GM12878 (cell line): ENCODE measurements around the gene PDSS2. TPM values are rescaled to one million over a fixed set of nuclear protein-coding genes. Genes with fewer than 3 reads are reported as not detected.

Experiments used
- ATAC-seq: fragments of 200-7000 bp; cut with Tn5 transposase; 3 replicates; pipeline ENCODE4 v1.9.1; 2020; ENCODE audit warnings: mild to moderate bottlenecking, moderate library complexity
- BruUV-seq: library from RNA; stranded (reverse); fragments of 400-500 nt; replicated peaks from 2 replicates; lab custom pipeline; 2021; lab: Mats Ljungman, UMichigan
- CTCF ChIA-PET: fragments of 300-600 bp; sonication (Branson Sonifier 250); formaldehyde crosslinking; extraction: SDS; loops from one replicate; lab custom pipeline; 2021; ENCODE audit warnings: inconsistent platforms; lab: Yijun Ruan, JAX
- POLR2A ChIA-PET: fragments of 350-600 bp; formaldehyde crosslinking; extraction: SDS; loops from one replicate; lab custom pipeline; 2021; ENCODE audit warnings: inconsistent platforms; lab: Charles Lee
- RAD21 ChIA-PET: fragments of 300-600 bp; sonication (Branson Sonifier 250); formaldehyde crosslinking; loops from one replicate; lab custom pipeline; 2023; ENCODE audit warnings: antibody characterized with exemption; ENCODE audit not compliant: unreplicated experiment; lab: Charles Lee
- SMC1A ChIA-PET: fragments of 300-600 bp; sonication (Branson Sonifier 250); formaldehyde crosslinking; loops from one replicate; lab custom pipeline; 2023; ENCODE audit not compliant: unreplicated experiment, uncharacterized antibody; lab: Charles Lee
- DNase-seq: peaks from one replicate; pipeline ENCODE4 v3.0.0-alpha.2; 2011; ENCODE audit warnings: low read depth, low spot score
- FAIRE-seq: peaks from 3 replicates; lab custom pipeline; 2011; peaks lifted over from hg19 to GRCh38; lab: Jason Lieb, UNC
- H2AFZ ChIP-seq: 2 replicates; pipeline ENCODE4 v1.6.0; 2011; ENCODE audit warnings: low read depth, low read length, control low read depth; ENCODE audit not compliant: control insufficient read depth
- H3K27ac ChIP-seq: 2 replicates; pipeline ENCODE4 v1.5.1; 2011; ENCODE audit warnings: control low read depth; ENCODE audit not compliant: control insufficient read depth, insufficient read depth
- H3K27me3 ChIP-seq, 2 experiments: replicated peaks in 1 of 2; 2 replicates each; pipeline versions ENCODE4 v1.6.0 to v1.6.1; 2011; ENCODE audit warnings: low read length in 1 of 2; ENCODE audit not compliant: control insufficient read depth in 2 of 2, insufficient read depth in 2 of 2
- H3K36me3 ChIP-seq, 2 experiments: 2 replicates each; pipeline ENCODE4 v1.5.1; 2011; ENCODE audit warnings: low read length in 1 of 2; ENCODE audit not compliant: control insufficient read depth in 2 of 2, insufficient read depth in 2 of 2
- H3K4me1 ChIP-seq: 2 replicates; pipeline ENCODE4 v1.6.1; 2011; ENCODE audit warnings: mild to moderate bottlenecking, low read length, moderate library complexity, mixed read lengths; ENCODE audit not compliant: control insufficient read depth, insufficient read depth
- H3K4me2 ChIP-seq: 2 replicates; pipeline ENCODE4 v1.6.0; 2011; ENCODE audit warnings: control low read depth; ENCODE audit not compliant: control insufficient read depth, insufficient read depth
- H3K4me3 ChIP-seq: fragments of 200-600 bp; sonication (generic); 2 replicates; pipeline ENCODE4 v1.5.1; 2016
- H3K79me2 ChIP-seq: 2 replicates; pipeline ENCODE4 v1.6.0; 2011; ENCODE audit warnings: low read length; ENCODE audit not compliant: control insufficient read depth, insufficient read depth
- H3K9ac ChIP-seq: 2 replicates; pipeline ENCODE4 v1.8.0; 2011; ENCODE audit warnings: low read length, control low read depth, mixed read lengths; ENCODE audit not compliant: control insufficient read depth, insufficient read depth
- H3K9me3 ChIP-seq: replicated peaks from 3 replicates; pipeline ENCODE4 v1.5.1; 2011; ENCODE audit warnings: mild to moderate bottlenecking, low read length; ENCODE audit not compliant: control insufficient read depth, insufficient read depth
- H4K20me1 ChIP-seq: 2 replicates; pipeline ENCODE4 v1.6.0; 2011; ENCODE audit not compliant: control insufficient read depth, insufficient read depth
- ASH2L ChIP-seq: fragments of 300-600, 200-600 bp; sonication (generic); IDR thresholded peaks from 2 replicates; pipeline ENCODE4 v1.6.1; 2017; ENCODE audit warnings: low read depth, mild to moderate bottlenecking, borderline replicate concordance
- BRCA1 ChIP-seq: IDR thresholded peaks from 2 replicates; pipeline ENCODE4 v1.6.1; 2011; ENCODE audit warnings: low read depth, low read length, improper control_type of control experiment
- EZH2 ChIP-seq: IDR thresholded peaks from 2 replicates; pipeline ENCODE4 v1.6.1; 2012; ENCODE audit warnings: low read depth, mild to moderate bottlenecking, control low read depth, inconsistent platforms, low read length, borderline replicate concordance; ENCODE audit not compliant: control insufficient read depth
- KDM1A ChIP-seq: fragments of 200-600 bp; sonication (generic); IDR thresholded peaks from 2 replicates; pipeline ENCODE4 v1.6.1; 2016; ENCODE audit warnings: borderline replicate concordance
- SUZ12 ChIP-seq: fragments of 200-600 bp; sonication (generic); IDR thresholded peaks from one replicate; pipeline ENCODE4 v1.6.1; 2018; ENCODE audit warnings: antibody characterized with exemption, mild to moderate bottlenecking; ENCODE audit not compliant: unreplicated experiment
- TCF3 ChIP-seq: IDR thresholded peaks from 2 replicates; pipeline ENCODE4 v1.6.1; 2012; ENCODE audit warnings: low read depth, mild to moderate bottlenecking, low read length, borderline replicate concordance; ENCODE audit not compliant: insufficient read depth
- WGBS: methylation state at CpG from one replicate; pipeline ENCODE4 v1.1.6; 2016; ENCODE audit warnings: low lambda C conversion rate; ENCODE audit not compliant: insufficient replicate concordance, insufficient coverage; ENCODE audit errors: missing lambda C conversion rate; 5-methylcytosine and 5-hydroxymethylcytosine counted together
- in situ Hi-C: fragments of 300-500 bp; cut with MboI; formaldehyde crosslinking; loops from 9 replicates; pipeline ENCODE4 v1.14.3; 2018; ENCODE audit warnings: mixed read lengths
- intact Hi-C: fragments of 100-400 bp; cut with micrococcal nuclease; formaldehyde crosslinking; loops from one replicate; pipeline ENCODE4 v1.14.2; 2022; ENCODE audit not compliant: unreplicated experiment
- polyA plus RNA-seq, 11 experiments: library from polyadenylated mRNA; depleted of rRNA in 4 of 11; unstranded in 6 of 11; stranded (reverse) in 5 of 11; fragments of >200 nt; fragmentation: Nextera tagmentation in 4 of 11; fragmentation: Illumina TruSeq in 1 of 11; extraction: Ambion mirVana in 4 of 11; extraction: Trizol in 1 of 11; gene quantifications; 1 replicate in 1 of 11; 2 replicates in 10 of 11; pipeline versions ENCODE4 v1.2.1 to v1.2.3, GENCODE V29; 2011 to 2016; ENCODE audit warnings: inconsistent platforms in 2 of 11, missing spikeins in 2 of 11, low read depth in 1 of 11
- total RNA-seq, 4 experiments: library from RNA; depleted of rRNA in 3 of 4; stranded (reverse); fragments of >200 nt in 3 of 4; fragmentation: Illumina TruSeq in 1 of 4; extraction: Trizol in 1 of 4; gene quantifications; 2 replicates each; pipeline versions ENCODE4 v1.2.1 to v1.2.3, GENCODE V29; 2013 to 2021
- TF ChIP-seq, protein P1 (sequence below): fragments of 450-650 bp; formaldehyde crosslinking; IDR thresholded peaks from 2 replicates; pipeline ENCODE4 v1.4.0; 2022; ENCODE audit warnings: mild to moderate bottlenecking, moderate library complexity
- TF ChIP-seq, protein P2 (sequence below): fragments of 450-650 bp; IDR thresholded peaks from 2 replicates; pipeline ENCODE4 v1.6.1; 2016; ENCODE audit warnings: mild to moderate bottlenecking
- TF ChIP-seq, protein P3 (sequence below): fragments of 450-650 bp; IDR thresholded peaks from 2 replicates; pipeline ENCODE4 v1.6.1; 2017; ENCODE audit warnings: antibody characterized with exemption, mild to moderate bottlenecking, moderate library complexity

Gene PDSS2
- total and polyA plus RNA-seq, 10 of the 15 experiments (the other 5 are each of a cell fraction or from before 2014, with no cell fraction given): 7.7 to 15.5 (median 9.6) TPM

- Histone ChIP-seq H2AFZ (no peak overlapping the region), H3K27me3 (no peaks in the 10 kb centered on the region), H3K9me3 (no peaks in the 10 kb centered on the region), H3K79me2 (no peaks in the 10 kb centered on the region), H3K9ac (no peak overlapping the region), H3K4me3 (no peak overlapping the region), H3K36me3 (no peaks in the 10 kb centered on the region), H3K27ac (no peak overlapping the region), H3K4me1 (no peaks in the 10 kb centered on the region), H4K20me1 (no peaks in the 10 kb centered on the region), H3K4me2 (no peak overlapping the region)
- DNase-seq (no peak), ATAC-seq (no peak), FAIRE-seq (no peak)
- 100% methylated on average over 2 of the region's 2 CpGs for WGBS
- CTCF ChIA-PET: interaction anchor here (0.9 kb wide), 1 partner anchor 17 kb away, joined by 3 read pairs; no protein-coding TSS in a partner anchor
- POLR2A ChIA-PET: no interaction called here
- RAD21 ChIA-PET: no interaction called here
- in situ Hi-C loops (no loop called here), intact Hi-C loops (no loop called here)
- SMC1A ChIA-PET: no interaction called here
- no TSS peak for BruUV-seq
- TF ChIP-seq BRCA1: no peak
- no peak for TF ChIP-seq ASH2L
- TF ChIP-seq TCF3: no peak
- TF ChIP-seq EZH2: no peak
- TF ChIP-seq, protein P1, sequence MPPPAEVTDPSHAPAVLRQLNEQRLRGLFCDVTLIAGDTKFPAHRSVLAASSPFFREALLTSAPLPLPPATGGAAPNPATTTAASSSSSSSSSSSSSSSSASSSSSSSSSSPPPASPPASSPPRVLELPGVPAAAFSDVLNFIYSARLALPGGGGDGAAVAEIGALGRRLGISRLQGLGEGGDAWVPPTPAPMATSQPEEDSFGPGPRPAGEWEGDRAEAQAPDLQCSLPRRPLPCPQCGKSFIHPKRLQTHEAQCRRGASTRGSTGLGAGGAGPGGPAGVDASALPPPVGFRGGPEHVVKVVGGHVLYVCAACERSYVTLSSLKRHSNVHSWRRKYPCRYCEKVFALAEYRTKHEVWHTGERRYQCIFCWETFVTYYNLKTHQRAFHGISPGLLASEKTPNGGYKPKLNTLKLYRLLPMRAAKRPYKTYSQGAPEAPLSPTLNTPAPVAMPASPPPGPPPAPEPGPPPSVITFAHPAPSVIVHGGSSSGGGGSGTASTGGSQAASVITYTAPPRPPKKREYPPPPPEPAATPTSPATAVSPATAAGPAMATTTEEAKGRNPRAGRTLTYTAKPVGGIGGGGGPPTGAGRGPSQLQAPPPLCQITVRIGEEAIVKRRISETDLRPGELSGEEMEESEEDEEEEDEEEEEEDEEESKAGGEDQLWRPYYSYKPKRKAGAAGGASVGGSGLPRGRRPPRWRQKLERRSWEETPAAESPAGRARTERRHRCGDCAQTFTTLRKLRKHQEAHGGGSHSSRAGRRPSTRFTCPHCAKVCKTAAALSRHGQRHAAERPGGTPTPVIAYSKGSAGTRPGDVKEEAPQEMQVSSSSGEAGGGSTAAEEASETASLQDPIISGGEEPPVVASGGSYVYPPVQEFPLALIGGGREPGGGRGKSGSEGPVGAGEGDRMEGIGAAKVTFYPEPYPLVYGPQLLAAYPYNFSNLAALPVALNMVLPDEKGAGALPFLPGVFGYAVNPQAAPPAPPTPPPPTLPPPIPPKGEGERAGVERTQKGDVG: no peak
- no peak for TF ChIP-seq KDM1A
- TF ChIP-seq, protein P2, sequence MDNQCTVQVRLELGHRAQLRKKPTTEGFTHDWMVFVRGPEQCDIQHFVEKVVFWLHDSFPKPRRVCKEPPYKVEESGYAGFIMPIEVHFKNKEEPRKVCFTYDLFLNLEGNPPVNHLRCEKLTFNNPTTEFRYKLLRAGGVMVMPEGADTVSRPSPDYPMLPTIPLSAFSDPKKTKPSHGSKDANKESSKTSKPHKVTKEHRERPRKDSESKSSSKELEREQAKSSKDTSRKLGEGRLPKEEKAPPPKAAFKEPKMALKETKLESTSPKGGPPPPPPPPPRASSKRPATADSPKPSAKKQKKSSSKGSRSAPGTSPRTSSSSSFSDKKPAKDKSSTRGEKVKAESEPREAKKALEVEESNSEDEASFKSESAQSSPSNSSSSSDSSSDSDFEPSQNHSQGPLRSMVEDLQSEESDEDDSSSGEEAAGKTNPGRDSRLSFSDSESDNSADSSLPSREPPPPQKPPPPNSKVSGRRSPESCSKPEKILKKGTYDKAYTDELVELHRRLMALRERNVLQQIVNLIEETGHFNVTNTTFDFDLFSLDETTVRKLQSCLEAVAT: no peak
- TF ChIP-seq SUZ12: no peak
- TF ChIP-seq, protein P3, sequence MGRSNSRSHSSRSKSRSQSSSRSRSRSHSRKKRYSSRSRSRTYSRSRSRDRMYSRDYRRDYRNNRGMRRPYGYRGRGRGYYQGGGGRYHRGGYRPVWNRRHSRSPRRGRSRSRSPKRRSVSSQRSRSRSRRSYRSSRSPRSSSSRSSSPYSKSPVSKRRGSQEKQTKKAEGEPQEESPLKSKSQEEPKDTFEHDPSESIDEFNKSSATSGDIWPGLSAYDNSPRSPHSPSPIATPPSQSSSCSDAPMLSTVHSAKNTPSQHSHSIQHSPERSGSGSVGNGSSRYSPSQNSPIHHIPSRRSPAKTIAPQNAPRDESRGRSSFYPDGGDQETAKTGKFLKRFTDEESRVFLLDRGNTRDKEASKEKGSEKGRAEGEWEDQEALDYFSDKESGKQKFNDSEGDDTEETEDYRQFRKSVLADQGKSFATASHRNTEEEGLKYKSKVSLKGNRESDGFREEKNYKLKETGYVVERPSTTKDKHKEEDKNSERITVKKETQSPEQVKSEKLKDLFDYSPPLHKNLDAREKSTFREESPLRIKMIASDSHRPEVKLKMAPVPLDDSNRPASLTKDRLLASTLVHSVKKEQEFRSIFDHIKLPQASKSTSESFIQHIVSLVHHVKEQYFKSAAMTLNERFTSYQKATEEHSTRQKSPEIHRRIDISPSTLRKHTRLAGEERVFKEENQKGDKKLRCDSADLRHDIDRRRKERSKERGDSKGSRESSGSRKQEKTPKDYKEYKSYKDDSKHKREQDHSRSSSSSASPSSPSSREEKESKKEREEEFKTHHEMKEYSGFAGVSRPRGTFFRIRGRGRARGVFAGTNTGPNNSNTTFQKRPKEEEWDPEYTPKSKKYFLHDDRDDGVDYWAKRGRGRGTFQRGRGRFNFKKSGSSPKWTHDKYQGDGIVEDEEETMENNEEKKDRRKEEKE: no peak
These were observed 215.9 kb downstream of the PDSS2 start for GRCh38 chr6:107243471-107243870.
